Measurements from ENCODE around the gene KCNQ1OT1.

DNA sequence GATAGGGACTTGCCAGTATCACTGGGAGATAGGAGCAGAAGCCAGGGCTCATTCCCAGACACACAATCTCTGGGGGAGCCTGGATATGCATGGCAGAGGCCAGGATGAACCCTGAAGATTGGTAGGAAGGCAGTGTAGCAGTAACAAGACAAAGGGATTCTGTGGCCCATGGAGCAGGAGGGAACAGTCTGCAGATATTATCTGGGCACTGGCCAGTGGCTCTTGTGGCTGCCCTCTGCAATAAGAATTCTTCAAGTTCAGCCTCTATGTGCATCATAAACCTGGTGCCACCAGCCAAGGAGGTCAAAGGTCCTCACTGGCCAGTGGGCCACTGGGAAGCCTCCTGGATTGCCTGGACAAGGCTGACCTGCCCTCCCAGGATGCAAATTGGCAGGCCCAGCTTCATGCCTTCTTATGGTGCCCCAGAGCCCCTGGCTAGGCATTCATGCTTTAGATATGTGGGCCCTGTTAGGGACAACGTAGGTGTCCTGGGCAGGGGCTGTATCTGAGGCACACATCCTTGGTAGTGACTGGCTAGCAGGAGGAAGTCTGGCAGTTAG, 29.2 kb downstream of the KCNQ1OT1 start:
- no peak for TF ChIP-seq CEBPB (IDR thresholded peaks at IDR 0.05; ENCODE audit: low read depth, low read length)
- TF ChIP-seq, protein P1, sequence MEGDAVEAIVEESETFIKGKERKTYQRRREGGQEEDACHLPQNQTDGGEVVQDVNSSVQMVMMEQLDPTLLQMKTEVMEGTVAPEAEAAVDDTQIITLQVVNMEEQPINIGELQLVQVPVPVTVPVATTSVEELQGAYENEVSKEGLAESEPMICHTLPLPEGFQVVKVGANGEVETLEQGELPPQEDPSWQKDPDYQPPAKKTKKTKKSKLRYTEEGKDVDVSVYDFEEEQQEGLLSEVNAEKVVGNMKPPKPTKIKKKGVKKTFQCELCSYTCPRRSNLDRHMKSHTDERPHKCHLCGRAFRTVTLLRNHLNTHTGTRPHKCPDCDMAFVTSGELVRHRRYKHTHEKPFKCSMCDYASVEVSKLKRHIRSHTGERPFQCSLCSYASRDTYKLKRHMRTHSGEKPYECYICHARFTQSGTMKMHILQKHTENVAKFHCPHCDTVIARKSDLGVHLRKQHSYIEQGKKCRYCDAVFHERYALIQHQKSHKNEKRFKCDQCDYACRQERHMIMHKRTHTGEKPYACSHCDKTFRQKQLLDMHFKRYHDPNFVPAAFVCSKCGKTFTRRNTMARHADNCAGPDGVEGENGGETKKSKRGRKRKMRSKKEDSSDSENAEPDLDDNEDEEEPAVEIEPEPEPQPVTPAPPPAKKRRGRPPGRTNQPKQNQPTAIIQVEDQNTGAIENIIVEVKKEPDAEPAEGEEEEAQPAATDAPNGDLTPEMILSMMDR (conservative IDR thresholded peaks at IDR 0.05; ENCODE audit: low read depth, low read length), result no peak
- no peak for TF ChIP-seq POLR2A (IDR thresholded peaks at IDR 0.05; ENCODE audit: low read depth, low read length)
